Left lobe of liver (tissue), 2 donors: Measurements from ENCODE around the gene ADAMTS17. TPM values are rescaled to one million over a fixed set of nuclear protein-coding genes. Genes with fewer than 3 reads are reported as not detected.
"Not testable (repeated sequence)": the region's sequence is repeated elsewhere in the genome, so short reads cannot be mapped to it uniquely, and the experiment has no call there.

ENCODE experiments used
- ATAC-seq: fragments of 200-7000 bp; cut with Tn5 transposase; one replicate; pipeline ENCODE4 v1.9.1; 2020; ENCODE audit warnings: mild to moderate bottlenecking, moderate library complexity
- DNase-seq: peaks from one replicate; pipeline ENCODE4 v3.0.0-alpha.2; 2020; ENCODE audit warnings: low spot score
- total RNA-seq: library from RNA; stranded (reverse); gene quantifications from one replicate; pipeline ENCODE4 v1.2.1, GENCODE V29; 2021
- donor health status: DM: no; HTN: no; CAD: no; lungs with moderate emphysema.
- donor health status: DM: no; HTN: yes; CAD: no.

ADAMTS17 gene
- total RNA-seq, 1 donor from 2014 or later, result 22.4 TPM

GRCh38 chr15:99944131-99944530 is 397.6 kb downstream of the ADAMTS17 start:
- no peak for DNase-seq
- no peak for ATAC-seq

GRCh38 chr15:99943466-99943865 is 398.3 kb downstream of the ADAMTS17 start:
- ATAC-seq (no peak), DNase-seq (no peak)

GRCh38 chr15:99932676-99933402 is 408.9 kb downstream of the ADAMTS17 start:
- ATAC-seq, result no peak
- no peak for DNase-seq

- ATAC-seq, result no peak
- no peak for DNase-seq
Observed at GRCh38 chr15:99931703-99932603, 409.8 kb downstream of the ADAMTS17 start.

GRCh38 chr15:99930696-99931095 is 411.1 kb downstream of the ADAMTS17 start:
- DNase-seq (no peak), ATAC-seq (no peak)

- ATAC-seq, result no peak
- no peak for DNase-seq
Observed at GRCh38 chr15:99929266-99929665, 412.5 kb downstream of the ADAMTS17 start.

- ATAC-seq (peak; percentile 98), DNase-seq (peak; percentile 86)
Observed at GRCh38 chr15:99928429-99928981, 413.3 kb downstream of the ADAMTS17 start.

- ATAC-seq, result not testable (repeated sequence)
Observed at GRCh38 chr15:99926532-99926931, 415.2 kb downstream of the ADAMTS17 start.

GRCh38 chr15:99925661-99926461 is 415.9 kb downstream of the ADAMTS17 start:
- DNase-seq, result peak; percentile 77
- peak; percentile 83 for ATAC-seq

More at GRCh38 chr15:99926532-99926931, 415.2 kb downstream of the ADAMTS17 start:
- DNase-seq, result not testable (repeated sequence)

GRCh38 chr15:99923711-99924110 is 418.1 kb downstream of the ADAMTS17 start:
- DNase-seq (no peak), ATAC-seq (no peak)

Other genes starting within 250 kb of the ADAMTS17 start
- gene CERS3, start 187.0 kb upstream of the ADAMTS17 start, total RNA-seq, result not detected